K562 (cell line): ENCODE data around the gene LARP4B. TPM values are rescaled to one million over a fixed set of nuclear protein-coding genes. Genes with fewer than 3 reads are reported as not detected.

ENCODE experiments used
- ATAC-seq: fragments of 200-7000 bp; cut with Tn5 transposase; 3 replicates; pipeline ENCODE4 v1.9.1; 2020; ENCODE audit warnings: moderate library complexity
- BruUV-seq: library from RNA; stranded (reverse); fragments of 400-500 nt; replicated peaks from 2 replicates; lab custom pipeline; 2021; lab: Mats Ljungman, UMichigan
- CTCF ChIA-PET: fragments of 300-600 bp; formaldehyde crosslinking; extraction: SDS; loops from one replicate; lab custom pipeline; 2021; ENCODE audit warnings: low intra/inter-chr PET ratio; lab: Yijun Ruan, JAX
- POLR2A ChIA-PET: fragments of 300-600, 350-650 bp; sonication (Branson Sonifier 250); formaldehyde crosslinking; extraction: SDS; loops from one replicate; lab custom pipeline; 2021; ENCODE audit warnings: antibody characterized with exemption, inconsistent platforms; lab: Yijun Ruan, JAX
- DNase-seq, 4 experiments: peaks; one replicate each; pipeline versions ENCODE4 v3.0.0 to v3.0.0-alpha.2; 2011 to 2018; ENCODE audit warnings: low spot score in 3 of 4, mixed read lengths in 3 of 4; ENCODE audit errors: extremely low read depth in 1 of 4
- FAIRE-seq: peaks from 2 replicates; lab custom pipeline; 2011; peaks lifted over from hg19 to GRCh38; lab: Jason Lieb, UNC
- H2AFZ ChIP-seq: 2 replicates; pipeline ENCODE4 v1.6.0; 2011; ENCODE audit warnings: low read depth, low read length, control low read depth, inconsistent platforms
- H3K27ac ChIP-seq: fragments of 200-600 bp; 3 replicates; pipeline ENCODE4 v1.8.0; 2011; ENCODE audit warnings: low read depth, mild to moderate bottlenecking, control low read depth, inconsistent platforms, low read length, moderate library complexity, mixed read lengths; ENCODE audit errors: extremely low read depth
- H3K27me3 ChIP-seq, 2 experiments: fragments of 300-600 bp in 1 of 2; 2 replicates in 1 of 2; 3 replicates in 1 of 2; pipeline versions ENCODE4 v1.6.0 to v1.8.0; 2011; ENCODE audit warnings: inconsistent platforms in 2 of 2, low read length in 2 of 2, mild to moderate bottlenecking in 1 of 2, mixed read lengths in 1 of 2, moderate library complexity in 1 of 2; ENCODE audit not compliant: control insufficient read depth in 2 of 2, insufficient read depth in 2 of 2
- H3K36me3 ChIP-seq: fragments of 300-600 bp; 3 replicates; pipeline ENCODE4 v1.8.0; 2011; ENCODE audit warnings: mild to moderate bottlenecking, low read length, inconsistent platforms; ENCODE audit not compliant: control insufficient read depth, insufficient read depth
- H3K4me1 ChIP-seq, 2 experiments: fragments of 200-600 bp in 1 of 2; replicated peaks in 1 of 2; 2 replicates in 1 of 2; 3 replicates in 1 of 2; pipeline versions ENCODE4 v1.5.1 to v1.8.0; 2011; ENCODE audit warnings: inconsistent platforms in 2 of 2, low read length in 2 of 2, mild to moderate bottlenecking in 1 of 2, mixed read lengths in 1 of 2, moderate library complexity in 1 of 2; ENCODE audit not compliant: control insufficient read depth in 2 of 2, insufficient read depth in 2 of 2
- H3K4me2 ChIP-seq: 2 replicates; pipeline ENCODE4 v1.6.1; 2011; ENCODE audit warnings: low read length, control low read depth, inconsistent platforms, mixed read lengths; ENCODE audit not compliant: insufficient read depth
- H3K4me3 ChIP-seq: fragments of 200-600 bp; sonication (generic), shearing (Covaris generic); 2 replicates; pipeline ENCODE4 v1.5.1; 2016; ENCODE audit warnings: control low read depth, inconsistent platforms
- H3K79me2 ChIP-seq: fragments of 200-600 bp; 3 replicates; pipeline ENCODE4 v1.8.0; 2011; ENCODE audit warnings: low read length, inconsistent platforms; ENCODE audit not compliant: control insufficient read depth, insufficient read depth
- H3K9ac ChIP-seq, 2 experiments: 2 replicates each; pipeline versions ENCODE4 v1.6.0 to v1.6.1; 2011; ENCODE audit warnings: low read depth in 2 of 2, low read length in 2 of 2, control low read depth in 1 of 2, inconsistent platforms in 1 of 2, mild to moderate bottlenecking in 1 of 2, mixed read lengths in 1 of 2; ENCODE audit not compliant: insufficient read depth in 1 of 2
- H3K9me1 ChIP-seq: one replicate; pipeline ENCODE4 v1.6.0; 2011; ENCODE audit warnings: inconsistent platforms, mild to moderate bottlenecking, low read length, moderate library complexity; ENCODE audit not compliant: control insufficient read depth, insufficient read depth
- H3K9me3 ChIP-seq: replicated peaks from 2 replicates; pipeline ENCODE4 v1.5.1; 2011; ENCODE audit warnings: low read depth, low read length, inconsistent platforms; ENCODE audit not compliant: control insufficient read depth, insufficient read depth
- H4K20me1 ChIP-seq: replicated peaks from 2 replicates; pipeline ENCODE4 v1.6.1; 2011; ENCODE audit warnings: low read length, inconsistent platforms, mixed read lengths; ENCODE audit not compliant: control insufficient read depth, insufficient read depth
- DNMT1 ChIP-seq: fragments of 450-650 bp; IDR thresholded peaks from 2 replicates; pipeline ENCODE4 v1.6.1; 2016; ENCODE audit warnings: antibody characterized with exemption, mild to moderate bottlenecking
- MAZ ChIP-seq, 2 experiments: fragments of 450-650 bp in 1 of 2; sonication (generic) in 1 of 2; formaldehyde crosslinking; IDR thresholded peaks in 1 of 2; conservative IDR thresholded peaks in 1 of 2; 2 replicates each; pipeline versions ENCODE4 v1.4.0 to v1.5.0; 2020; ENCODE audit warnings: mild to moderate bottlenecking in 1 of 2, missing genetic modification reagents in 1 of 2
- POLR2A ChIP-seq: fragments of 450-650 bp; conservative IDR thresholded peaks from 2 replicates; pipeline ENCODE4 v1.6.1; 2016
- POLR2AphosphoS5 ChIP-seq: IDR thresholded peaks from 2 replicates; pipeline ENCODE4 v1.6.1; 2011; ENCODE audit warnings: mild to moderate bottlenecking, low read depth, low read length, moderate library complexity; ENCODE audit not compliant: control insufficient read depth, insufficient read depth
- POLR2B ChIP-seq: fragments of 450-650 bp; IDR thresholded peaks from 2 replicates; pipeline ENCODE4 v1.6.1; 2018; ENCODE audit warnings: low read depth; ENCODE audit not compliant: partially characterized antibody
- SUPT5H ChIP-seq: fragments of 450-650 bp; IDR thresholded peaks from 2 replicates; pipeline ENCODE4 v1.6.1; 2016
- WGBS: fragments of 100-300 bp; shearing (Covaris generic); methylation state at CpG from one replicate; pipeline ENCODE4 v1.1.6; 2016; ENCODE audit warnings: low coverage, mixed read lengths; ENCODE audit not compliant: insufficient coverage; ENCODE audit errors: missing lambda C conversion rate; 5-methylcytosine and 5-hydroxymethylcytosine counted together
- in situ Hi-C: fragments of 300-500 bp; cut with MboI; formaldehyde crosslinking; loops from 4 replicates; pipeline ENCODE4 v1.15.0; 2018; ENCODE audit warnings: inconsistent platforms, mixed read lengths
- intact Hi-C: fragments of 100-400 bp; cut with micrococcal nuclease; formaldehyde crosslinking; loops from 2 replicates; pipeline ENCODE4 v1.14.2; 2022
- polyA plus RNA-seq, 8 experiments: library from polyadenylated mRNA; depleted of rRNA in 4 of 8; stranded (reverse) in 5 of 8; unstranded in 3 of 8; fragments of >200 nt; fragmentation: Nextera tagmentation in 2 of 8; fragmentation: Illumina TruSeq in 1 of 8; extraction: Ambion mirVana in 2 of 8; extraction: Trizol in 1 of 8; gene quantifications; 2 replicates each; pipeline versions ENCODE4 v1.2.1 to v1.2.3, GENCODE V29; 2011 to 2014; ENCODE audit warnings: inconsistent platforms in 1 of 8, missing spikeins in 1 of 8
- total RNA-seq, 7 experiments: library from RNA; depleted of rRNA in 6 of 7; stranded (reverse); fragments of >200 nt in 6 of 7; fragmentation: Illumina TruSeq in 2 of 7; extraction: Trizol in 2 of 7; gene quantifications; 2 replicates each; pipeline versions ENCODE4 v1.2.1 to v1.2.3, GENCODE V29; 2011 to 2021; ENCODE audit warnings: low replicate concordance in 1 of 7

LARP4B gene
- total and polyA plus RNA-seq, 9 of the 15 experiments (the other 6 are each of a cell fraction or from before 2014, with no cell fraction given): 11.8 to 130 (median 42.6) TPM

DNA sequence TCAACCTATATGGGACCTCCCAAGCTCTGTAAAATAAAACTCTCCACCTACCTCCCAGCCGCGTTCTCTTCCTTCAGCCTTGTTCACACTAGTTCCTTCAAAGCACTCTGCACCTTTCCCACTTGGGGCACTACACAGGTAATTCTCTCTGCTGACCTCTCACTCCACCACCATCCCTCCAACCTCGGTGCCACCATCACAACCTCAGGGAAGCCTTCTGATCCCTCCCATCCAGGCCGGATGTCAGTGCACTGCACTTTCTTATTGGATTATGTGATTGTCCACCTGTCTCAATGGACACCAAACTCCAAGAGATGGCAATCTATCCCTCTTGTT lies 7.0 kb downstream of the LARP4B start:
- Histone ChIP-seq H4K20me1 (peaks cover 57% of the 10 kb centered on the region), H3K4me2 (no peak overlapping the region), H3K9me1 (peaks cover 4% of the 10 kb centered on the region), H3K79me2 (peaks cover 100% of the 10 kb centered on the region), H3K27me3 (no peaks in the 10 kb centered on the region), H3K9me3 (no peaks in the 10 kb centered on the region), H3K27ac (no peak overlapping the region; the same call in 2 of the 3 replicates), H3K4me3 (no peak overlapping the region), H3K4me1 (peaks cover 10 to 24% of the 10 kb centered on the region in 2 experiments; a peak in 4 of 5 replicates), H2AFZ (no peak overlapping the region), H3K36me3 (peaks cover 76% of the 10 kb centered on the region), H3K9ac (no peak overlapping the region)
- in situ Hi-C loops: no loop called here
- intact Hi-C loops: no loop called here
- TF ChIP-seq POLR2A (peak; percentile 46; the same call in 1 of the 2 replicates), POLR2AphosphoS5 (0 out of 2 replicates have a peak, but pooled peaks have one; percentile 18), POLR2B (peak; percentile 48), MAZ (CRISPR knock-in tag; conservative IDR thresholded peaks at IDR 0.05 in 1 of 2, IDR thresholded peaks at IDR 0.05 in 1 of 2) (no peak), SUPT5H (peak; percentile 45), DNMT1 (no peak)
- BruUV-seq: no TSS peak
- FAIRE-seq (no peak), ATAC-seq (peak; percentile 54), DNase-seq (no peak)
- ChIA-PET CTCF (no interaction called here), POLR2A (interaction anchor here (1.1 to 1.2 kb wide), 2 partner anchors 9 to 14 kb away, joined by 3 to 4 read pairs; no protein-coding TSS in a partner anchor)
- 77% methylated on average over 4 of the region's 4 CpGs for WGBS
